Measurements from ENCODE around the gene PMIS2.
"Not testable (repeated sequence)": the region's sequence is repeated elsewhere in the genome, so short reads cannot be mapped to it uniquely, and the experiment has no call there.

Gene PMIS2

DNA sequence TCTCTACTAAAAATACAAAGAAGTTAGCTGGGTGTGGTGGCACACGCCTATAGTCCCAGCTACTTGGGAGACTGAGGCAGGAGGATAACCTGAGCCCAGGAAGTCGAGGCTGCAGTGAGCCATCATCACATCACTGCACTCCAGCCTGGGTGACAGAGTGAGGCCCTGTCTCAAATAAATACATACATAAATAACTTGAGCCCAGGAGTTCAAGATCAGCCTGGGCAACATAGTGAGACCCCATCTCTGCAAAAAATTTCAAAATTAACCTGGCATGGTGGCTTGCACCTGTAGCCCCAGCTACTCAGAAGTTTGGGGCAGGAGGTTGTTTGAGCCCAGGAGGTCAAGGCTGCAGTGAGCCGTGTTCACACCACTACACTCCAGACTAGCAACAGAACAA lies 9.1 kb downstream of the PMIS2 start:
- DNase-seq: not testable (repeated sequence)

DNA sequence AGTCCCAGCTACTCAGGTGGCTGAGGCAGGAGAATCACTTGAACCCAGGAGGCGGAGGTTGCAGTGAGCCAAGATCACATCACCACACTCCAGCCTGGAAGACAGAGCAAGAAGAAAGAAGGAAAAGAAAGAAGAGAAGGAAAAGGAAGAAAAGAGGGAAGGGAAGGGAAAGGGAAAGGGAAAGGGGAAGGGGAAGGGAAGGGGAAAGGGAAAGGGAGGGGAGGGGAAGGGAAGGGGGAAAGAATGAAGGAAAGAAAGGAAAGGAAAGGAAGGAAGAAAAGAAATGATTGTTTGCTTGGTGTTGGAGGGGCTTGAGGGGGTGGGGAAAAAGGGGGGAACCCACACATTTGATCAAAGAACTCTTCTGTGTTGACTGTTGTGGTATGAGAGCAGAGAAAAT lies 10.0 kb downstream of the PMIS2 start:
- no peak for DNase-seq

DNA sequence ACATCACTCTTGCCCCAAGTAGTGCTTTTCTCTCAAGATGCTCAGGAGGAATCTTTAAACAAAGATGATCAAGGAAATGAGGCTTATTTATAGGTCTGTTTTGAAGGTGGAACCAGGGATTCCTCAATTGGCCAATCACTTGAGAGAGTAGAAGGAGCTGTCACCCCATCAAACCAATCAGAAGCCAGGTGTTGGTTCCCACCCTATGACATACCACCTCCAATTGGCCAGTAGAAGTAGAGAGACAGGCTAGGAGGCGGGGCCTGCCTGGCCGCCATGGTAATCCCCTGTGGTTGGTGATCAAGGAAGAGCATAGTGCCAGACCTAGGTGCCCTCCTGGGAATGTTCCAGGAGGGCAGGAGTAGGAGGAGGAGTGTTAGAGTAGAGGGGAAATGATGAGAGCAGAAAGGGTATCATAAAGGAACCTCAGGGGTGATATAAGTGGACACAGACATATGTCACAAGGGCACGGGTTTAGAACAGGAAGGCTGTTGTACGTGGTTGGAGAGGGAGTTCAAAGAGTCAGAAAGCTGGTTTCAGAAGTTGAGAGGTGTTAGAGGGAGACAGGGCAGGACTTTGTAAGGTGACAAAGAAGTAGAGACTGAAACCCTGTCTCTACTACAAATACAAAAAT lies 10.5 kb downstream of the PMIS2 start:
- no peak for DNase-seq

DNA sequence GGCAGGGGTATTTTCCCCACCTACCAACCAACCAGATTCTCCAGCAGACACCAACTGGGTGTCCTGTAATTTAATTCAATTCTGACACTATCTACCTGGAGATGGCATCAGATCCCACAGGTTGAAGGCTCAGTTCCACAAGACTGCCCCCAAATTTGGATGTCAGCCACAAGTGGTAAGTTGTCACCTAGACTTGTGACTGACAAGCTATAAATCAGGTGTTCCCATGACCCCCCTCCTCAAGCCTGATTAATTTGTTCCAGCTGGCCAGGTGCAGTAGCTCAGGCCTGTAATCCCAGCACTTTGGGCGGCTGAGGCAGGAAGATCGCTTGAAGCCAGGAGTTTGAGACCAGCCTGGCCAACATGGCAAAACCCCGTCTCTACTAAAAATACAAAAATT lies 16.0 kb downstream of the PMIS2 start:
- no peak for DNase-seq

DNA sequence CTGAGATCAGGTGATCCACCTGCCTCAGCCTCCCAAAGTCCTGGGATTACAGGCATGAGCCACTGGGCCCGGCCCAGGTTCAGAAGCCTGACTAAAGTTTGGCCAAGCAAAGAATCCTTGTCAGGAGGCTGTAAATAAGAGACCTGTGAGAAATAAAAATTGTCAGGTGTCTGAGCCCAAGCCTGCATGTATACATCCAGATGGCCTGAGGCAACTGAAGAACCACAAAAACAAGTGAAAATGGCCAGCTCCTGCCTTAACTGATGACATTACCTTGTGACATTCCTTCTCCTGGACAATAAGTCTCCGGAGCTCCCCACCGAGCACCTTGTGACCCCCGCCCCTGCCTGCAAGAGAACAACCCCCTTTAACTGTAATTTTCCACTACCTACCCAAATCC lies 18.5 kb downstream of the PMIS2 start:
- DNase-seq: not testable (repeated sequence)

DNA sequence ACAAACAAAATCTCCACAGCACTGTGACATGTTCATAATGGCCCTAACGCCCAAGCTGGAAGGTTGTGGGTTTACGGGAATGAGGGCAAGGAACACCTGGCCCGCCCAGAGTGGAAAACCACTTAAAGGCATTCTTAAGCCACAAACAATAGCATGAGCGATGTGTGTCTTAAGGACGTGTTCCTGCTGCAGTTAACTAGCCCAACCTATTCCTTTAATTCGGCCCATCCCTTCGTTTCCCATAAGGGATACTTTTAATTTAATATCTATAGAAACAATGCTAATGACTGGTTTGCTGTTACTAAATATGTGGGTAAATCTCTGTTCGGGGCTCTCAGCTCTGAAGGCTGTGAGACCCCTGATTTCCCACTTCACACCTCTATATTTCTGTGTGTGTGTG lies 21.2 kb downstream of the PMIS2 start:
- DNase-seq: not testable (repeated sequence)

DNA sequence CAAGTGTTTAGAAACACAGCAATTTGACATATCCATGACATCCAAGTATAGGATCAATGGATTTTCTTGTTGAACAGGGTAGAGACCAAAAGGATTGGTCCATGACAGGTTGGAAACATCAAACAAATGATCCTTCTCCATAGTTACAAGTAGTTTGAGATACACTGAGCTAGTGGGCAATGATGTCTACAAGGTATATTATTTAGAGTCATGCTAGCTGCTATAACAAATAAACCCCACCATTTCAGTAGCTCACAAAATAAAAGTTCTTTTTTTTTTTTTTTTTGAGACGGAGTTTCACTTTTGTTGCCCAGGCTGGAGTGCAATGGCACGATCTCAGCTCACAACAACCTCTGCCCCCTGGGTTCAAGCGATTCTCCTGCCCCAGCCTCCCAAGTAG lies 21.7 kb downstream of the PMIS2 start:
- no peak for DNase-seq

DNA sequence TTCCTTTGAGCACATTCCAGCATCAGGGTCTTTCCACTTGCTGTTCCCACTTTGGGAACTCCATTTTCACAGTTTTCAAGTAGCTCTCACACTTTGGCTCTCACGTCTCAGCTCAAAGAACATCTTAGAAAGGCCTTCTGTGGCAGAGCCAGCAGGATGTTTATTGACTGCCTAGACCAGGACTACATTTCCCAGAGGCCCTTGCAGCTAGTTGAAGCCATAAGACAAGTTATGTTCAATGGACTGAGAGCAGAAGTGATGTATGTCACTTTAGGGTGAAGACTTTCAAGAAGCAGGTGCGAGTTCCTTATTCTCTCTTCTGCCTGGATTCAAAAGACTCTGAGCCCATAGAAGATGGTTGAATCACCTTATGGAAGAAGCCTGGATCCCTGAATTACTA lies 22.3 kb downstream of the PMIS2 start:
- no peak for DNase-seq

DNA sequence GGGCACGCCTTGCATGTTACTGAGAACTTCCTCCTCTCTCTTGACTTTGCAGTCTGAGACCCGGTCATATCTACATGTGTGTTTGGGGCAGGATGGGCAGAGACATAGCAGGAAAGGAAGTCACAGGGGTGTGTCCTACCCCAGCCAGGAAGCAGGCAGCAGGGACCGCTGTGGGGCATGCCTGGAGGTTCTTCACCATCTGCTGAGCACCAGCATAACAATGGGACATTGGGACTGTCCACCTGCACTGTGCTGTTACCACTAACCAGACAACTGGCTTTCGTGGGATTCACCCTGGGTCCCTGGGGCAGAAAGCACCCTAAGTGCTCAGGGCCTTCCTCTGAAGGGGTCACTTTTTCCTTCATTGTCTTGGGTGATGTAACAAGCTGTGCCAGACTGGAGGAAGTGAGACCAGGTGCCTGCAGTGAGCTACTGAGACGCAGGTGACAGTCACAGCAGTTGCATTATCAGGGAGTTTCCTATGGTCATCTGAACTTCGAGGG lies 23.9 kb downstream of the PMIS2 start:
- DNase-seq: no peak

DNA sequence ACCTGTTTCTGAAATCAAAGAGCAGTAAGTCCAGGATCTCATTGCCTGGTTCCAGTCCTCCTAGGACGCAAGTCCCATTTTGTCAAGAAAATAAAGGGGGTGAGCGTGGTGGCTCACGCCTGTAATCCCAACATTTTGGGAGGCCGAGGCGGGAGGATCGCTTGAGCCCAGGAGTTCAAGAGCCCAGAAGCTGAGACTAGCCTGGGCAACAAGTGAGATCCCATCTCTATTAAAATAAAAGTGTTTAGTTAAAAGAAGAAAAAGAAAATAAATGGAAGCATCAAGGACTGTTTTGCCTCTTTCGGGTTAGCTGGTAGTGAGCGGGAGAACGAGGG lies 26.2 kb downstream of the PMIS2 start:
- DNase-seq: no peak

DNA sequence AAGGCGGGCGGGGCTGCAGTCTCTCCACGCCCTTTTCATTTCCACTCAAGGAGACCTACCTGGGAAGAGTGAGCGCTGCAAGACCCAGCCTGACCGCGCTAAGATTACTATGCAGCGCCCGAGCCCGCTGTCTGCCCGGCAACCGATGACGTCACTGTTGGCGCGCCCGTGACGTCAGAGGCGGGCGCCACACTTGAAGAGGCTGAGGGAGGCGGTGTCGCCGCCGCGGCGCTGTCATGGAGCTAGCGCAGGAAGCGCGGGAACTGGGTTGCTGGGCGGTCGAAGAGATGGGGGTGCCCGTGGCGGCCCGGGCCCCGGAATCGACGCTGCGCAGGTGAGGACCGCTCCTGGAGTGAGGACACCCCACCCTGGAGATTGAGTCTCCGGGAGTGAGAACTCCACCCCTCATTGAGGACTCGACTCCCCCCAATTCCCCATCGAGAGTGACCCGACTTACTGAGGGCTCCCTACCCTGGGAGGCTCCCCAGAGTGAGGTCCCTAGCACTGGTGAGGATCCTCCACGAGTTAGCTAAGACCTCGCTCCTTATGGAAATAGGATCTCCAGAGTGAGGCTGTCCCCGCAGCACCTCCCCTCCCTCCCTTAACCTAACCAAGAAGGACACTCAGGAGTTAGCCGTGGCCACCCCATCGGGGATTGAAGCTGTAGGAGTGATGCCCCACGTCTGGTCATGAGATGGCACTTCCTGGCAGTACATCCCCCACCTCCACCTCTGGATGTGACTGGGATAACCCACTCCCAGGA lies 26.8 kb downstream of the PMIS2 start, which contains the start of gene HAUS5:
Gene HAUS5 (plus strand): TSS at position 177 of the 763 bp plus-strand sequence. CDS start 60 bp downstream, at position 237.
- DNase-seq: peak; percentile 89 to 93

DNA sequence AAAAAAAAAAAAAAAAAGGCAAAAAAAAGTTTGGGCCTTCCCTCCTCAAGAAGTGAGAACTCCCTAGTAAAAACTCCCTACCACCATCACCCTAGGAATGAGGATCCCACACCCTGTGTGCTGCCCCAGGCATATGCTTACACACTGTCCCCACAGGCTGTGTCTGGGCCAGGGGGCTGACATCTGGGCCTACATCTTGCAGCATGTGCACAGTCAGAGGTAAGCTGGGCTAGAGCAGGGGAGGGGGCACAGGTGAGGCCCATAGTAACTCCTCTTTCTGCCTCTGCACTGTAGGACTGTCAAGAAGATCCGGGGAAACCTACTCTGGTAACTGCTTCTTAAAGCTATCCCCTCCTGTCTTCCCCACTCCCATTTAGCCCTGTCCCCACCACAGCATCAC lies 27.6 kb downstream of the PMIS2 start:
- no peak for DNase-seq

DNA sequence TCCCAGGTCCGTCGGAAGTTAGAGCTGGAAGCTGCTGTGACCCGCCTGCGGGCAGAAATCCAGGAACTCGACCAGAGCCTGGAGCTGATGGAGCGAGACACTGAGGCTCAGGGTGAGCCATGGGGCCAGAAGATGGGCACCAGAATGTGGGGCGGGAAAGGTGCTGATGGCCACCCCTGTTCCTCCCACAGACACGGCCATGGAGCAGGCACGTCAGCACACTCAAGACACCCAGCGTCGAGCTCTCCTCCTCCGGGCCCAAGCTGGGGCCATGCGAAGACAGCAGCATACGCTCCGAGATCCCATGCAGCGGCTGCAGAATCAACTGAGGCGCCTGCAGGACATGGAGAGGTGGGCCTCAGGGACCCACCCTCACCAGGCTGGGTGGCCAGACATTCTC lies 29.1 kb downstream of the PMIS2 start:
- DNase-seq: no peak

DNA sequence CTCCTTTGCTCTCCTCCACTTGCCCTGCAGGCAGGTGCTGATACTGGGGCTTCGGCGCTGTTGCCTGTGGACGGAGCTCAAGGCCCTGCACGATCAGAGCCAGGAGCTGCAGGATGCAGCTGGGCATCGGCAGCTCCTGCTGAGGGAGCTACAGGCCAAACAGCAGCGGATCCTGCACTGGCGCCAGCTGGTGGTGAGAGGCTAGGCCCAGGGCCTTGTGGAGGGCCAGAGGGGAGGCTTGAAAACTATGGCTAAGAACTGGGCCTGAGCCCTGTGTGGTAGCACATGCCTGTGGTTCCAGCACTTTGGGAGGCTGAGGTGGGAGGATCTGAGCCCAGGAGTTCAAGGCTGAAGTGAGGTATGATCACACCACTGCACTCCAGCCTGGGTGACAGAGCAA lies 32.9 kb downstream of the PMIS2 start:
- DNase-seq: no peak

DNA sequence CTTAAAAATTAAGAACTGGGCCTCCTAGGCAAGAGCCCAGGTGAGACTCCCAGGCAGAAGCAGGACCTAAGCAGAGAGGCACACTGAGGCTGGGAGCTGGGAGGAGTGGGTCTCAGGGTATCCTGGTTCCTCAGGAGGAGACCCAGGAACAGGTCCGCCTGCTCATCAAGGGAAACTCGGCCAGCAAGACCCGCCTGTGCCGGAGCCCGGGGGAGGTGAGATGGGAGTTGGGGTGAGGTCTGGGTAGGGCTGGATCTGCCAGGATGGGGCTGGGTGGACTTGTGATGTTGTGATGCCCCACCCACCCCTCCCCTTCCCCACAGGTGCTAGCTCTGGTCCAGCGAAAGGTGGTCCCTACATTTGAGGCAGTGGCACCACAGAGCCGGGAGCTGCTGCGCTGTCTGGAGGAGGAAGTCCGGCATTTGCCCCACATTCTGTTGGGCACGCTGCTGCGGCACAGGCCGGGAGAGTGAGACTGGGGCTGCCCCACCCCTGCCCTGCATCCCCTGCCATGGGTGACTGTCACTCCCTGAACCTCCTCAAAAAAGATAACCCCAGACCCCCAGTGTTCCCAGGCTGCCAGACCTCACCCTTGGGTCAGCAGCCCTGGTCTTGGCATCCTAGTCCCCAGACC lies 33.4 kb downstream of the PMIS2 start:
- DNase-seq: no peak

DNA sequence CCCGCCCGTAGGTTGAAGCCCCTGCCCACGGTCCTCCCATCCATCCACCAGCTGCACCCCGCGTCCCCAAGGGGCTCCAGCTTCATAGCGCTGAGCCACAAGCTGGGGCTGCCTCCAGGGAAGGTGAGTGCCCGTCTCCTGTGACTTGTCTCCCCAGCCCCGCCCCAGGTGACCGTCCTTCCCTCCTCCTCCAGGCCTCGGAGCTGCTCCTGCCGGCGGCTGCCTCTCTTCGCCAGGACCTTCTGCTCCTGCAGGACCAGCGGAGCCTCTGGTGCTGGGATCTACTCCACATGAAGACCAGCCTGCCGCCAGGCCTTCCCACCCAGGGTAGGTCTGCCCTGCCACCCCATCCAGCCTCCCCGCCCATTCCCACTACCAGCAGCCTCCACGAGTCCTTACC lies 34.0 kb downstream of the PMIS2 start:
- DNase-seq: no peak

DNA sequence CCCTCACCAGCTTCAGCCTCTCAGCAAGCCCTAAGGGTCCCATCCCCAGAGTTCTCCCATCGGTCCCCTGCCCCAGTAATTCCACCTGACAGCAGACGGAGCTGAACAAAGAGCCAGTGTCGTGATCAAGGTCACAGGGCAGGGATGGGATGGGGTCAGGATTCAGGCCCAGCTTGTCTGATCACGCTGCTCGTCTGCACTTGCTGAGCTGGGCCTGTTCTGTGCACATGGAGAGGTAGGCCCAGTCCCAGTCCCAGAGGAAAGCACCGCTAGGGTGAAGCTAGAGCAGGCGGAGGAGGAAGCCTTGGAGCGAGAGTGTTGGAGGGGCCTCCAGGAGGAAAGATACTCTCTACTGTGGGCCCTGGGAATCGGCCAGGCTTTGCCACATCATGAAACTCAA lies 35.7 kb downstream of the PMIS2 start:
- no peak for DNase-seq

DNA sequence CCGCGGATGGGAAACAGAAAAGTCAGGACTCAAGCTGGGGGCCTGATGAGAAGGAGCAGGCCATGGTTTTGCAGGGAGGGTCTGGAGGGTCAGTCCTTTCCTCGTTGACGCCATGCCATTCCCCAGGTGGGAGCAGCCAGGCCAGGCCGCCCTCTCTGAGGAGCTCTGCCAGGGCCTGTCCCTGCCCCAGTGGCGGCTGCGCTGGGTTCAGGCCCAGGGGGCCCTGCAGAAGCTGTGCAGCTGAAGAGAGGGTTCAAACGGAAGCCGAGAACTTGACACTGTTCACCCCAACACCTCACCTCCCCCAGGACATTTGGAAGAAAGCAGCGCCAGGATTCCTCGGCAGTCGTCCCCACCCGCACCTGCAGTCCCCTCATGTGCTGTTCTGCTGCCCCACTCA lies 36.8 kb downstream of the PMIS2 start:
- no peak for DNase-seq

DNA sequence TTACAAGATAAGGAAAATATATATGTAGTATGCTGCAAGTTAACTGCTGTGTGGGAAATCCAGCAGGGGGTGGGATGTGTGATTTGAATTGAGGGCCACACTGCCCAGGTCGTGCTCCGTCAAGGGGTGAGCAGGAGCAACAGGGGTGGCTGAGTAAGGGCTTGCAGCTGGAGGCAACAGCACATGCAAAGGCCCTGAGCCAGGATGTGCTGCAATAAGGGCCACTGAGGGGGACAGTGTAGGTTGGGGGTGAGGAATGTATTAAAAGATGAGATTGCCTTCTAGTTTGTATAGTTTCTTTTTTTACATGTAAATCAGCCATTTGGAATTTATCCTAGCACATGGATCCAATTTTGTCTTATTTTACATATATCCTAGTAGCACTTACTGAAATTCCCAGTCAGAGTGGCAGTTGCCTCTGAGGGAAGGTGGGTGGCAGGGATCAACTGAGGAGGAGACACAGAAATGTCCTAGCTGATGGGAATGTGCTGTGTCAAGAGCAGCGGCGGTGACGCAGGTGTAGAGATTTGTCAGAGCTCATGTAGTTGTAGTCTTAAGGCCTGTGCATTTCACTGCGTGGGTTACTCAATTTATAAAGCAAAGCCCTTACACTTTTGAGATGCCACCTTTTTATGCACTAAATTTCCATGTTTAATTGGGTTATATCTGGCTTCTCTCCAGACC lies 37.5 kb downstream of the PMIS2 start:
- DNase-seq: no peak

DNA sequence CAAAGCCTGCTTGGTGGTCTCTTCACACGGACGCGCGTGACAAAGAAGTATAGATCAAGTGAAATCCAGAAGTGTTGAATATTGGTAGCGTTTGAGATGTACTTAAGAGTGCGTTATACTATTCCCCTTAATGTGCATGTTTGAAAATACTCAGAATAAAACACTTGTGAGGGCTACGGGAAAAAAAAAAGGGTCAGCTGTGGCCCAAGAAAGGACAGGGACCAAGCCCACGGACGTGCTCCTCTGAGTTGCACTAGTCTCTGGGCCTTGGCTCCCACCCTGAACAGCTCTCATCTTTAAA lies 42.2 kb downstream of the PMIS2 start:
- DNase-seq: no peak

DNA sequence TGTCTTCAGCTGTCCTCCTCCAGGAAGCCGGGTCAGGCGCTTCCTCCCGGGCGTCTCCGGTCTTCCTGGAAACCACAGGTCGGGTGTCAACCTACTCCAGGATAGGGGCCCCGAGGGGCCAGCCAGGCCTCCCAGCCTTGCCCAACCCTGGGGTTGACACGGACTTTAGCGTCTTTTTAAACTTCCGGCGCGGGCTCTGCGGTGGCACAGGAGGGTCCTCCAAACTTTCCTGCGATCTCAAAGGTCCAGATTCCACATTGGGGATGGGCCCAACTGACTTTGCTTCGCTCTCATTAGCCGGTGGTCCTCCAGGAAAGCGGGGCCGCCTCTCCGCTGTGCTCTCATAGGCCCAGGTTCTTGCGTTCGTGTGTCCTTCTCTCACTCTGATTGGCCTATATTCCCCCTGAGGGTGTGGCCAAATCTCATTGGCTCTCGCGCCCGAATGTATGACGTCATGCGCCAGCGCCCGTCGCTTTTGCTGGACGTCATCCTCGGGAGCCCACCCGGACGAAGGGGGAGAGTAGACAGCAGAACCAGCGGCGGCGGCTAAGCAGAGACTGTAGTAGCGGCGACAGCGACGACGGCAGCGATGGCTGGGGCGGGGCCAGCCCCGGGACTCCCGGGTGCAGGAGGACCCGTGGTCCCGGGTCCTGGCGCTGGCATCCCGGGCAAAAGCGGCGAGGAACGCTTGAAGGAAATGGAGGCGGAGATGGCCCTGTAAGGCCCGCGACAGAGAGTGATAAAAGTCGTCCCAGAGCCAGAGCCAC lies 42.8 kb downstream of the PMIS2 start, which contains the start of gene RBM42:
Gene RBM42 (plus strand): TSS at position 472 of the 767 bp plus-strand sequence. CDS start 118 bp downstream, at position 590.
- DNase-seq: peak; percentile 97 to 99

DNA sequence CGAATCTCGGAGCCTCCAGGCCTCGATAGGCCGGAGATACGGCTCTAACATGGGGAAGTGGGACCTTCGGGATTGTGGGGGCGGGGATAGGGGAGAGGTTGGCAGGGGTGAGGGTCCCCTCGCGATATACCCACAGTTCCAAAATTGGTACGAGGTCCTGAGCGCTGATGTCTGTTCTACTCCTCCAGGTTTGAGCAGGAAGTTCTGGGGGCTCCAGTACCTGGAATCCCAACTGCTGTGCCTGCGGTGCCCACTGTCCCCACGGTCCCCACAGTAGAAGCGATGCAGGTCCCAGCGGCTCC lies 43.3 kb downstream of the PMIS2 start:
- no peak for DNase-seq
